Hepatocyte (in vitro differentiated cells): ENCODE measurements around the gene GRM4. TPM values are rescaled to one million over a fixed set of nuclear protein-coding genes. Genes with fewer than 3 reads are reported as not detected.

ENCODE experiments used
- DNase-seq: peaks from one replicate; pipeline ENCODE4 v3.0.0-alpha.2; 2016; ENCODE audit warnings: low spot score
- H2AFZ ChIP-seq: fragments of 200-600 bp; sonication (generic); 2 replicates; pipeline ENCODE4 v1.6.0; 2016; ENCODE audit warnings: antibody characterized with exemption, mild to moderate bottlenecking
- H3K27ac ChIP-seq: fragments of 200-600 bp; sonication (generic); 2 replicates; pipeline ENCODE4 v1.5.1; 2016; ENCODE audit warnings: mild to moderate bottlenecking
- H3K27me3 ChIP-seq: fragments of 200-600 bp; sonication (generic); 2 replicates; pipeline ENCODE4 v1.6.1; 2016
- H3K36me3 ChIP-seq: fragments of 200-600 bp; sonication (generic); replicated peaks from 2 replicates; pipeline ENCODE4 v1.5.1; 2016; ENCODE audit warnings: low read depth; ENCODE audit not compliant: insufficient read depth
- H3K4me1 ChIP-seq: fragments of 200-600 bp; sonication (generic); 2 replicates; pipeline ENCODE4 v1.5.1; 2016; ENCODE audit warnings: mild to moderate bottlenecking, moderate library complexity; ENCODE audit not compliant: insufficient read depth
- H3K4me2 ChIP-seq: fragments of 200-600 bp; sonication (generic); 2 replicates; pipeline ENCODE4 v1.6.0; 2016
- H3K4me3 ChIP-seq: fragments of 200-600 bp; sonication (generic); 2 replicates; pipeline ENCODE4 v1.5.1; 2016; ENCODE audit warnings: mild to moderate bottlenecking
- H3K79me2 ChIP-seq: fragments of 200-600 bp; sonication (generic); 2 replicates; pipeline ENCODE4 v1.6.0; 2017; ENCODE audit warnings: mild to moderate bottlenecking
- H3K9me2 ChIP-seq: fragments of 200-600 bp; sonication (generic); replicated peaks from 2 replicates; pipeline ENCODE4 v1.6.0; 2017; ENCODE audit warnings: mild to moderate bottlenecking; ENCODE audit not compliant: insufficient read depth
- H3K9me3 ChIP-seq: fragments of 200-600 bp; sonication (generic); 2 replicates; pipeline ENCODE4 v1.5.1; 2016; ENCODE audit warnings: low read depth, mild to moderate bottlenecking
- H4K20me1 ChIP-seq: fragments of 200-600 bp; sonication (generic); 2 replicates; pipeline ENCODE4 v1.6.0; 2016; ENCODE audit warnings: mild to moderate bottlenecking; ENCODE audit not compliant: insufficient read depth, poor library complexity, severe bottlenecking
- CTCF ChIP-seq: fragments of 200-600 bp; sonication (generic); IDR thresholded peaks from 2 replicates; pipeline ENCODE4 v1.5.1; 2016; ENCODE audit warnings: antibody characterized with exemption, mild to moderate bottlenecking; ENCODE audit not compliant: poor library complexity
- EZH2 ChIP-seq: fragments of 200-600 bp; sonication (generic); IDR thresholded peaks from 2 replicates; pipeline ENCODE4 v1.6.1; 2016; ENCODE audit warnings: antibody characterized with exemption, mild to moderate bottlenecking, borderline replicate concordance
- EZH2phosphoT487 ChIP-seq: fragments of 200-600 bp; sonication (generic); IDR thresholded peaks from one replicate; pipeline ENCODE4 v1.6.1; 2018; ENCODE audit warnings: antibody characterized with exemption, mild to moderate bottlenecking, low read depth, moderate library complexity; ENCODE audit not compliant: unreplicated experiment, severe bottlenecking
- WGBS: methylation state at CpG from one replicate; pipeline ENCODE4 v1.1.6; 2016; ENCODE audit warnings: low lambda C conversion rate; ENCODE audit errors: missing lambda C conversion rate; 5-methylcytosine and 5-hydroxymethylcytosine counted together
- polyA plus RNA-seq: library from polyadenylated mRNA; unstranded; fragments of >200 nt; fragmentation: Nextera tagmentation; extraction: Ambion mirVana; gene quantifications from 2 replicates; pipeline ENCODE4 v1.2.1, GENCODE V29; 2016
- total RNA-seq: library from RNA; depleted of rRNA; stranded (reverse); fragments of >200 nt; gene quantifications from 2 replicates; pipeline ENCODE4 v1.2.3, GENCODE V29; 2014

Gene GRM4
- total and polyA plus RNA-seq, 2 experiments from 2014 or later, result 0.03 TPM; not detected in 1

DNA sequence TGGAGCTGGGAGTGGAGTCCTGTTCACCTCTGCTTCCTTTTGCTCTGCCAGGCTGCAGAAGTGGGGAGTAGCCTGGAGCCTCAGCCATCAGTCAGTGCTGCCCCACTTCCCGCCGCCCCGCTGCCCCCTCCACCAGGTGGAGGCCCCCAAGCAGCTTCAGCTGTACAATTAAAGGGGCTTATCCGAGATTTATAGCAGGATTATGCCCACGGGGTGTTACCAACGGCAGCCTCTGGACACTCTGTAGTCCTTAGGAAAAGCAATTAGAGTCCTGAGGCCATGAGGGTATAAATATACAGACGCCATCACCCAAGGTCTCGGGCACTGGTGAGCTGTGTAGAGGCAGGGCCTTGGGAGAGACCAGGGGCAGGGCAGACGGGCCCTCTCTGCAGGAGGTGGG lies 55.4 kb downstream of the GRM4 start:
- Histone ChIP-seq H3K27ac (no peak overlapping the region), H3K27me3 (no peaks in the 10 kb centered on the region), H3K79me2 (no peaks in the 10 kb centered on the region), H3K4me2 (no peak overlapping the region), H4K20me1 (no peaks in the 10 kb centered on the region), H3K9me3 (no peaks in the 10 kb centered on the region), H3K9me2 (no peaks in the 10 kb centered on the region), H3K36me3 (no peaks in the 10 kb centered on the region), H3K4me1 (no peaks in the 10 kb centered on the region), H3K4me3 (no peak overlapping the region), H2AFZ (no peak overlapping the region)
- WGBS, result 41% methylated on average over 6 of the region's 9 CpGs
- DNase-seq, result no peak
- no peak for TF ChIP-seq CTCF
- no peak for TF ChIP-seq EZH2phosphoT487
- no peak for TF ChIP-seq EZH2

DNA sequence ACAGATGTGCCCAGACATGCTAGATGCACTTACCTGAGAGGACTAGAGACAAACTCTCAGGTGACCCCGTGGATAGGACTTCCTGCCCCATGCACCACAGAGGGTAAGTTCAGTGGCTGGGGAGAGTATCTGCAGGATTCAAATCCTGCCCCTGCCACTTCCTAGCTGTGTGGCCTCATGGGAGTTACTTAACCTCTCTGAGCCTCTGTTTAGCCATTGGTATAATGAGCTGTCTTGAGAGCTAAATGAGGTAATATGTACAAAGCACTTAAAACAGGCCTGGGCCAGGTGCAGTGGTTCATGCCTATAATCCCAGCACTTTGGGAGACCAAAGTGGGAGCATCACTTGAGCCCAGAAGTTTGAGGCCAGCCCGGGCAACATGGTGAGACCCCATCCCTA lies 59.3 kb downstream of the GRM4 start:
- H3K4me2 ChIP-seq, result no peak overlapping the region
- H4K20me1 ChIP-seq, result no peaks in the 10 kb centered on the region
- H3K79me2 ChIP-seq, result no peaks in the 10 kb centered on the region
- no peak for DNase-seq
- no peaks in the 10 kb centered on the region for H3K36me3 ChIP-seq
- H3K9me2 ChIP-seq, result no peaks in the 10 kb centered on the region
- H3K4me3 ChIP-seq, result no peak overlapping the region
- no peak for TF ChIP-seq CTCF
- no peak for TF ChIP-seq EZH2
- no peak for TF ChIP-seq EZH2phosphoT487
- 90% methylated on average over 2 of the region's 2 CpGs for WGBS
- H2AFZ ChIP-seq, result no peak overlapping the region
- no peaks in the 10 kb centered on the region for H3K27me3 ChIP-seq
- H3K27ac ChIP-seq, result no peak overlapping the region
- no peaks in the 10 kb centered on the region for H3K4me1 ChIP-seq
- H3K9me3 ChIP-seq, result no peaks in the 10 kb centered on the region

DNA sequence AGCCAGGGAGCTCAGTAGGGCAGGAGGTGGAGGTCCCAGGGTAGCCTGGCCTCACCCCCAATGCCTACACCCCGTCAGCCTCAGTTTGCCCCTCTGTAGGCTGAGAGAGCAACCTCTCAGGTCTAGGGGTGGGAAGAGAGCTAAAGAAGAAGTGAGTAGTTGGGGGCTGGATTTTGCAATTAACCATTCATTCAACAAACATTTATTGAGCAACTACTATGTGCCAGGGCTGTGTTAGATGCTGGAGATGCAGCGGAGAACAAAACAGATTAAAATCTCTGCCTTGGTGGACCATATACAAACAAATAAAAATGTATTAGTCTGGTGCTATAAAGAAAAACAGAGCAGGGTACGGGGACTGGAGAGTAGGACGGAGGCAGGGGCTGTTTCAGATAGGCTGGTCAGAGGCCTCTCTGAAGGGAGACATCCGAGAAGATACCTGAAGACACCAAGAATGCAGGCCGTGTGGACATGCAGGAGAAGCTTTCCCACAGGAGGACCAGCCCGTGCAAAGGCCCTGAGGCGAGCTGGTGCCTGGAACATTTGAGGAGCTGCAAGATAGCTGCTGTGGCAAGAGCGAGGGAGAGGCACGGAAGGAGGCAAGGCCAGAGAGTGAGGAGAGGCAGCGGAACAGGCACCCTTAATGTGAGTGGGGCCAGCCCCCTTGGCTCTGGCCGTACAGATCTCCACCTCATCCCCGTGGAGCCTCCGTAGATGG lies 60.3 kb downstream of the GRM4 start:
- Histone ChIP-seq H3K79me2 (no peaks in the 10 kb centered on the region), H2AFZ (no peak overlapping the region), H3K9me2 (no peaks in the 10 kb centered on the region), H3K9me3 (no peaks in the 10 kb centered on the region), H3K4me1 (no peaks in the 10 kb centered on the region), H3K27ac (no peak overlapping the region), H4K20me1 (no peaks in the 10 kb centered on the region), H3K4me2 (no peak overlapping the region), H3K4me3 (no peak overlapping the region), H3K36me3 (no peaks in the 10 kb centered on the region), H3K27me3 (no peaks in the 10 kb centered on the region)
- TF ChIP-seq EZH2phosphoT487, result no peak
- TF ChIP-seq EZH2, result no peak
- TF ChIP-seq CTCF, result no peak
- 90% methylated on average over 14 of the region's 14 CpGs for WGBS
- no peak for DNase-seq
